ENCODE data around the gene FOXO3B. TPM values are rescaled to one million over a fixed set of nuclear protein-coding genes. Genes with fewer than 3 reads are reported as not detected.
"Not testable (repeated sequence)": the region's sequence is repeated elsewhere in the genome, so short reads cannot be mapped to it uniquely, and the experiment has no call there.

Gene FOXO3B
- total RNA-seq, 1 experiment from 2014 or later = 11.1 TPM

GRCh38 chr17:18644291-18644690 is 37.8 kb downstream of the FOXO3B start, which contains the start of gene TBC1D28:
TSS of gene TBC1D28 (minus strand) at chr17:18644391. CDS start at chr17:18641352, 3,039 bp downstream.
- H3K27ac ChIP-seq (ENCODE audit: low read depth, low read length, poor library complexity, severe bottlenecking); H3K36me3 ChIP-seq (ENCODE audit: insufficient read depth, low read length, poor library complexity, severe bottlenecking); DNase-seq (ENCODE audit: low spot score); H3K9me3 ChIP-seq (ENCODE audit: low read depth, low read length, poor library complexity, severe bottlenecking); H3K27me3 ChIP-seq (replicated peaks; ENCODE audit: insufficient read depth, low read depth, low read length, poor library complexity); CTCF ChIA-PET; H3K4me1 ChIP-seq (ENCODE audit: insufficient read depth, low read length, poor library complexity, severe bottlenecking); H3K4me3 ChIP-seq (ENCODE audit: low read depth, low read length, poor library complexity, severe bottlenecking); intact Hi-C loops (cut with micrococcal nuclease; ENCODE audit: unreplicated experiment); POLR2A ChIA-PET (ENCODE audit: low non-redundant PET); BruUV-seq (replicated peaks): not testable (repeated sequence)

GRCh38 chr17:18643124-18643523 is 39.0 kb downstream of the FOXO3B start:
- intact Hi-C loops (cut with micrococcal nuclease; ENCODE audit: unreplicated experiment); DNase-seq (ENCODE audit: low spot score); CTCF ChIA-PET; H3K9me3 ChIP-seq (ENCODE audit: low read depth, low read length, poor library complexity, severe bottlenecking); POLR2A ChIA-PET (ENCODE audit: low non-redundant PET); H3K4me3 ChIP-seq (ENCODE audit: low read depth, low read length, poor library complexity, severe bottlenecking); H3K36me3 ChIP-seq (ENCODE audit: insufficient read depth, low read length, poor library complexity, severe bottlenecking); H3K27me3 ChIP-seq (replicated peaks; ENCODE audit: insufficient read depth, low read depth, low read length, poor library complexity); BruUV-seq (replicated peaks); H3K27ac ChIP-seq (ENCODE audit: low read depth, low read length, poor library complexity, severe bottlenecking); H3K4me1 ChIP-seq (ENCODE audit: insufficient read depth, low read length, poor library complexity, severe bottlenecking): not testable (repeated sequence)

GRCh38 chr17:18638357-18638756 is 43.8 kb downstream of the FOXO3B start:
- BruUV-seq (replicated peaks); H3K9me3 ChIP-seq (ENCODE audit: low read depth, low read length, poor library complexity, severe bottlenecking); H3K4me1 ChIP-seq (ENCODE audit: insufficient read depth, low read length, poor library complexity, severe bottlenecking); intact Hi-C loops (cut with micrococcal nuclease; ENCODE audit: unreplicated experiment); H3K27ac ChIP-seq (ENCODE audit: low read depth, low read length, poor library complexity, severe bottlenecking); DNase-seq (ENCODE audit: low spot score); H3K4me3 ChIP-seq (ENCODE audit: low read depth, low read length, poor library complexity, severe bottlenecking); H3K36me3 ChIP-seq (ENCODE audit: insufficient read depth, low read length, poor library complexity, severe bottlenecking); H3K27me3 ChIP-seq (replicated peaks; ENCODE audit: insufficient read depth, low read depth, low read length, poor library complexity); POLR2A ChIA-PET (ENCODE audit: low non-redundant PET); CTCF ChIA-PET: not testable (repeated sequence)

- CTCF ChIA-PET; DNase-seq (ENCODE audit: low spot score); H3K27me3 ChIP-seq (replicated peaks; ENCODE audit: insufficient read depth, low read depth, low read length, poor library complexity); H3K27ac ChIP-seq (ENCODE audit: low read depth, low read length, poor library complexity, severe bottlenecking); intact Hi-C loops (cut with micrococcal nuclease; ENCODE audit: unreplicated experiment); H3K4me1 ChIP-seq (ENCODE audit: insufficient read depth, low read length, poor library complexity, severe bottlenecking); H3K9me3 ChIP-seq (ENCODE audit: low read depth, low read length, poor library complexity, severe bottlenecking); H3K36me3 ChIP-seq (ENCODE audit: insufficient read depth, low read length, poor library complexity, severe bottlenecking); POLR2A ChIA-PET (ENCODE audit: low non-redundant PET); H3K4me3 ChIP-seq (ENCODE audit: low read depth, low read length, poor library complexity, severe bottlenecking); BruUV-seq (replicated peaks): not testable (repeated sequence)
These were observed 45.9 kb downstream of the FOXO3B start for GRCh38 chr17:18636237-18636636.

- H3K4me3 ChIP-seq (ENCODE audit: low read depth, low read length, poor library complexity, severe bottlenecking); DNase-seq (ENCODE audit: low spot score); H3K36me3 ChIP-seq (ENCODE audit: insufficient read depth, low read length, poor library complexity, severe bottlenecking); BruUV-seq (replicated peaks); H3K27me3 ChIP-seq (replicated peaks; ENCODE audit: insufficient read depth, low read depth, low read length, poor library complexity); CTCF ChIA-PET; POLR2A ChIA-PET (ENCODE audit: low non-redundant PET); H3K4me1 ChIP-seq (ENCODE audit: insufficient read depth, low read length, poor library complexity, severe bottlenecking); intact Hi-C loops (cut with micrococcal nuclease; ENCODE audit: unreplicated experiment); H3K9me3 ChIP-seq (ENCODE audit: low read depth, low read length, poor library complexity, severe bottlenecking); H3K27ac ChIP-seq (ENCODE audit: low read depth, low read length, poor library complexity, severe bottlenecking): not testable (repeated sequence)
These were observed 46.3 kb downstream of the FOXO3B start for GRCh38 chr17:18635773-18636172.

- H3K36me3 ChIP-seq (ENCODE audit: insufficient read depth, low read length, poor library complexity, severe bottlenecking); POLR2A ChIA-PET (ENCODE audit: low non-redundant PET); CTCF ChIA-PET; H3K27ac ChIP-seq (ENCODE audit: low read depth, low read length, poor library complexity, severe bottlenecking); intact Hi-C loops (cut with micrococcal nuclease; ENCODE audit: unreplicated experiment); BruUV-seq (replicated peaks); DNase-seq (ENCODE audit: low spot score); H3K4me1 ChIP-seq (ENCODE audit: insufficient read depth, low read length, poor library complexity, severe bottlenecking); H3K27me3 ChIP-seq (replicated peaks; ENCODE audit: insufficient read depth, low read depth, low read length, poor library complexity); H3K9me3 ChIP-seq (ENCODE audit: low read depth, low read length, poor library complexity, severe bottlenecking): not testable (repeated sequence)
- H3K4me3 ChIP-seq (ENCODE audit: low read depth, low read length, poor library complexity, severe bottlenecking) = peak overlapping the region; percentile 21
These were observed 47.4 kb downstream of the FOXO3B start for GRCh38 chr17:18634550-18635263.

Other genes with a start within 250 kb of the FOXO3B start
- gene LGALS9C, start 205.5 kb downstream of the FOXO3B start, total RNA-seq (2021) = not detected in 2 replicates
- not detected in 2 replicates for gene TBC1D28, start 37.9 kb downstream of the FOXO3B start, total RNA-seq (2021)
- 0.17 TPM in 1 of 2 replicates, not detected in the other for gene FBXW10, start 61.7 kb upstream of the FOXO3B start, total RNA-seq (2021)
- 26.5 and 31.6 TPM in 2 replicates for gene TVP23B, start 98.9 kb upstream of the FOXO3B start, total RNA-seq (2021)
- gene PRPSAP2, start 175.8 kb upstream of the FOXO3B start, total RNA-seq (2021) = 72.1 and 73.4 TPM in 2 replicates

All from A673 (cell line).